ENCODE measurements around the gene INSYN2B. TPM values are rescaled to one million over a fixed set of nuclear protein-coding genes. Genes with fewer than 3 reads are reported as not detected.

The INSYN2B gene
- total and polyA plus RNA-seq, 2 of the 4 experiments (the other 2 are of a cell fraction): 9.1 to 33.5 TPM

- no peak overlapping the region for H3K56ac ChIP-seq (ENCODE audit: extremely low read depth, insufficient read depth, low read length)
- no peak overlapping the region for H2AK9ac ChIP-seq (replicated peaks; ENCODE audit: low read depth, low read length, poor library complexity)
- DNase-seq (no peak), ATAC-seq (ENCODE audit: low read depth) (no peak)
- no peak overlapping the region for H2AFZ ChIP-seq (replicated peaks; ENCODE audit: low read length, poor library complexity)
- no peak overlapping the region for H4K91ac ChIP-seq (ENCODE audit: insufficient read depth, low read depth, low read length)
- H3K23ac ChIP-seq (ENCODE audit: low read depth, low read length): no peak overlapping the region
- H2AK5ac ChIP-seq (ENCODE audit: low read depth, low read length): no peak overlapping the region
- TF ChIP-seq CTCF (conservative IDR thresholded peaks at IDR 0.05; ENCODE audit: low read depth, low read length) (no peak), BHLHE40 (IDR thresholded peaks at IDR 0.05; ENCODE audit: low read depth, low read length) (no peak), SMC3 (IDR thresholded peaks at IDR 0.05; ENCODE audit: low read depth, low read length) (no peak), MAFK (IDR thresholded peaks at IDR 0.05; ENCODE audit: low read depth, low read length) (no peak), ELK1 (IDR thresholded peaks at IDR 0.05; ENCODE audit: borderline replicate concordance, low read depth, low read length) (no peak), CEBPB (IDR thresholded peaks at IDR 0.05; ENCODE audit: low read depth, low read length) (no peak), CHD1 (IDR thresholded peaks at IDR 0.05; ENCODE audit: low read depth, low read length) (no peak), RFX5 (IDR thresholded peaks at IDR 0.05; ENCODE audit: low read depth, low read length) (no peak), USF2 (IDR thresholded peaks at IDR 0.05; ENCODE audit: low read depth, low read length) (no peak), NFE2L2 (IDR thresholded peaks at IDR 0.05; ENCODE audit: low read depth, low read length) (no peak), MXI1 (IDR thresholded peaks at IDR 0.05; ENCODE audit: borderline replicate concordance, low read depth, low read length) (no peak), MAZ (IDR thresholded peaks at IDR 0.05; ENCODE audit: borderline replicate concordance, low read depth, low read length) (no peak), RAD21 (IDR thresholded peaks at IDR 0.05; ENCODE audit: low read length) (no peak), RCOR1 (IDR thresholded peaks at IDR 0.05; ENCODE audit: insufficient replicate concordance, low read length) (no peak), FOS (IDR thresholded peaks at IDR 0.05; ENCODE audit: low read depth, low read length) (no peak), POLR2A (IDR thresholded peaks at IDR 0.05; ENCODE audit: low read depth, low read length) (no peak)
- BruUV-seq (replicated peaks): no TSS peak
- H2BK5ac ChIP-seq (ENCODE audit: low read depth, low read length, poor library complexity, severe bottlenecking): no peak overlapping the region
- no peak overlapping the region for H3K4me3 ChIP-seq (ENCODE audit: insufficient read depth, low read depth, low read length)
- dilution Hi-C loops (cut with HindIII; ENCODE audit: low sequenced_read_pairs, unreplicated experiment): no loop called here
- H3K18ac ChIP-seq (ENCODE audit: low read depth, low read length): no peak overlapping the region
- no peak overlapping the region for H3K14ac ChIP-seq (replicated peaks; ENCODE audit: low read depth, low read length)
- H3K4me2 ChIP-seq (ENCODE audit: low read depth, low read length): no peak overlapping the region
- no peak overlapping the region for H4K8ac ChIP-seq (ENCODE audit: low read depth in 2 of 2, low read length in 2 of 2)
- no peak overlapping the region for H2BK120ac ChIP-seq (ENCODE audit: low read depth, low read length)
- H3K4me1 ChIP-seq (ENCODE audit: control insufficient read depth, insufficient read depth, low read length): peaks cover 3% of the 10 kb centered on the region
- H3K9me3 ChIP-seq (ENCODE audit: control insufficient read depth, insufficient read depth, low read length): no peaks in the 10 kb centered on the region
- no peak overlapping the region for H2BK15ac ChIP-seq (ENCODE audit: low read depth, low read length)
- no peak overlapping the region for H2BK20ac ChIP-seq (ENCODE audit: low read depth, low read length)
- peaks cover 11% of the 10 kb centered on the region; the same call in 1 of the 2 replicates for H3K9me1 ChIP-seq (ENCODE audit: insufficient read depth, low read length)
- intact Hi-C loops (cut with micrococcal nuclease): no loop called here
- CTCF ChIA-PET: no interaction called here
- no peak overlapping the region for H4K5ac ChIP-seq (ENCODE audit: low read depth, low read length)
- H4K20me1 ChIP-seq (ENCODE audit: insufficient read depth, low read length): no peaks in the 10 kb centered on the region
- H3K9ac ChIP-seq (ENCODE audit: low read depth, low read length): no peak overlapping the region
- in situ Hi-C loops (cut with MboI; ENCODE audit: low sequenced_read_pairs): no loop called here
- WGBS, 2 experiments (ENCODE audit: extremely low coverage in 2 of 2, insufficient read length in 1 of 2): no CpG with 5 or more reads among the region's 3 CpGs
- H3K27ac ChIP-seq (ENCODE audit: insufficient read depth, low read length): no peak overlapping the region
- no peaks in the 10 kb centered on the region for H3K27me3 ChIP-seq (ENCODE audit: control insufficient read depth, insufficient read depth, low read length)
- H3K36me3 ChIP-seq (ENCODE audit: control insufficient read depth, insufficient read depth, low read length): no peaks in the 10 kb centered on the region; the same call in 1 of the 2 replicates
- H3K4ac ChIP-seq (ENCODE audit: low read depth, low read length): no peak overlapping the region
- peaks cover 18 to 34% of the 10 kb centered on the region in 2 experiments for H3K79me1 ChIP-seq (ENCODE audit: low read depth in 1 of 2, low read length in 2 of 2)
- POLR2A ChIA-PET (ENCODE audit: unreplicated experiment): no interaction called here
Measured at GRCh38 chr5:169956126-169956525, 24.2 kb downstream of the INSYN2B start.
